HepG2 (cell line): ENCODE data around the gene KLHL36. TPM values are rescaled to one million over a fixed set of nuclear protein-coding genes. Genes with fewer than 3 reads are reported as not detected.

Source experiments
- CREM ChIP-seq, 2 experiments: sonication (generic) in 1 of 2; formaldehyde crosslinking in 1 of 2; IDR thresholded peaks; 2 replicates each; pipeline versions ENCODE4 v1.4.0 to v1.6.1; 2016 to 2020; ENCODE audit warnings: antibody characterized with exemption in 1 of 2, mild to moderate bottlenecking in 1 of 2, missing genetic modification reagents in 1 of 2
- DBP ChIP-seq: sonication (generic); formaldehyde crosslinking; IDR thresholded peaks from 2 replicates; pipeline ENCODE4 v1.4.0; 2020; ENCODE audit warnings: missing genetic modification reagents; ENCODE audit errors: not compliant biosample characterization
- GFI1 ChIP-seq: sonication (generic); formaldehyde crosslinking; IDR thresholded peaks from 2 replicates; pipeline ENCODE4 v1.5.0; 2020; ENCODE audit warnings: missing genetic modification reagents, mild to moderate bottlenecking, borderline replicate concordance
- HNF1B ChIP-seq: sonication (generic); formaldehyde crosslinking; IDR thresholded peaks from 2 replicates; pipeline ENCODE4 v1.5.1; 2020; ENCODE audit warnings: mild to moderate bottlenecking, moderate library complexity, missing genetic modification reagents
- HOXD1 ChIP-seq: sonication (generic); formaldehyde crosslinking; IDR thresholded peaks from 2 replicates; pipeline ENCODE4 v1.5.0; 2020; ENCODE audit warnings: missing genetic modification reagents
- KDM4B ChIP-seq: sonication (generic); formaldehyde crosslinking; IDR thresholded peaks from 2 replicates; pipeline ENCODE4 v1.4.0; 2020; ENCODE audit warnings: missing genetic modification reagents
- NFE2L1 ChIP-seq: sonication (generic); formaldehyde crosslinking; IDR thresholded peaks from 2 replicates; pipeline ENCODE4 v1.4.0; 2020; ENCODE audit warnings: missing genetic modification reagents, mild to moderate bottlenecking, borderline replicate concordance
- NR1H2 ChIP-seq: sonication (generic); formaldehyde crosslinking; IDR thresholded peaks from 2 replicates; pipeline ENCODE4 v1.8.1; 2022; ENCODE audit warnings: low read depth, missing genetic modification reagents, borderline replicate concordance
- PITX1 ChIP-seq: sonication (generic); formaldehyde crosslinking; IDR thresholded peaks from 2 replicates; pipeline ENCODE4 v1.5.1; 2020; ENCODE audit warnings: mild to moderate bottlenecking, missing genetic modification reagents
- RXRA ChIP-seq: sonication (generic); formaldehyde crosslinking; IDR thresholded peaks from 2 replicates; pipeline ENCODE4 v1.5.1; 2020; ENCODE audit warnings: missing genetic modification reagents
- SOX5 ChIP-seq: IDR thresholded peaks from 2 replicates; pipeline ENCODE4 v1.6.1; 2016; ENCODE audit warnings: borderline replicate concordance
- STAT6 ChIP-seq: sonication (generic); formaldehyde crosslinking; IDR thresholded peaks from 2 replicates; pipeline ENCODE4 v1.4.0; 2020; ENCODE audit warnings: missing genetic modification reagents, mild to moderate bottlenecking, borderline replicate concordance
- ZC3H13 ChIP-seq: sonication (generic); formaldehyde crosslinking; IDR thresholded peaks from 2 replicates; pipeline ENCODE4 v1.8.1; 2023; ENCODE audit warnings: mild to moderate bottlenecking, missing genetic modification reagents, moderate library complexity
- ZKSCAN8 ChIP-seq: IDR thresholded peaks from 2 replicates; pipeline ENCODE4 v1.6.1; 2016; ENCODE audit warnings: borderline replicate concordance, missing genetic modification reagents, missing compliant biosample characterization
- ZNF280D ChIP-seq: sonication (generic); formaldehyde crosslinking; IDR thresholded peaks from 2 replicates; pipeline ENCODE4 v1.5.1; 2020; ENCODE audit warnings: mild to moderate bottlenecking, missing genetic modification reagents
- ZNF740 ChIP-seq: sonication (generic); formaldehyde crosslinking; IDR thresholded peaks from 2 replicates; pipeline ENCODE4 v1.4.0; 2020; ENCODE audit warnings: missing genetic modification reagents
- ZNF768 ChIP-seq: sonication (generic); formaldehyde crosslinking; IDR thresholded peaks from 2 replicates; pipeline ENCODE4 v1.4.0; 2020; ENCODE audit warnings: missing genetic modification reagents
- ZNF800 ChIP-seq: sonication (generic); formaldehyde crosslinking; IDR thresholded peaks from 2 replicates; pipeline ENCODE4 v1.4.0; 2020; ENCODE audit warnings: missing genetic modification reagents
- polyA plus RNA-seq, 8 experiments: library from polyadenylated mRNA; depleted of rRNA in 3 of 8; stranded (reverse) in 7 of 8; unstranded in 1 of 8; fragments of >200 nt; fragmentation: Illumina TruSeq in 4 of 8; extraction: Trizol in 4 of 8; gene quantifications; 2 replicates each; pipeline versions ENCODE4 v1.2.1 to v1.2.3, GENCODE V29; 2011 to 2016; ENCODE audit warnings: low read depth in 4 of 8, missing spikeins in 1 of 8, mixed read lengths in 1 of 8; ENCODE audit not compliant: insufficient read depth in 1 of 8
- total RNA-seq, 5 experiments: library from RNA; depleted of rRNA; stranded (reverse); fragments of >200 nt; fragmentation: Illumina TruSeq; extraction: Trizol; gene quantifications; 2 replicates each; pipeline ENCODE4 v1.2.3, GENCODE V29; 2016; ENCODE audit warnings: low read depth in 1 of 5

KLHL36 gene
- total and polyA plus RNA-seq, 2 of the 13 experiments (the other 11 are each of a cell fraction or from before 2014, with no cell fraction given) = 24.3 to 26.0 TPM

GRCh38 chr16:84599521-84600202 is 48.6 kb upstream of the KLHL36 start (continued):
- no peak for TF ChIP-seq ZC3H13 (CRISPR knock-in tag)
- TF ChIP-seq ZNF740 (CRISPR knock-in tag) = no peak
- TF ChIP-seq ZNF280D (CRISPR knock-in tag) = no peak
- no peak for TF ChIP-seq ZNF800
- peak; percentile 43; the same call in 1 of the 2 replicates for TF ChIP-seq RXRA
- TF ChIP-seq GFI1 (CRISPR knock-in tag) = peak; percentile 55; the same call in 1 of the 2 replicates
- TF ChIP-seq SOX5 (CRISPR knock-in tag) = peak; percentile 63; the same call in 1 of the 2 replicates
- no peak for TF ChIP-seq DBP (CRISPR knock-in tag)
- no peak for TF ChIP-seq STAT6 (CRISPR knock-in tag)
- TF ChIP-seq ZNF768 = no peak
- TF ChIP-seq CREM (IDR thresholded peaks at IDR 0.05) = no peak
- TF ChIP-seq CREM (CRISPR knock-in tag; IDR thresholded peaks at IDR 0.05) = no peak
- TF ChIP-seq HOXD1 = no peak
- TF ChIP-seq NR1H2 (CRISPR knock-in tag) = no peak
- TF ChIP-seq NFE2L1 = no peak
- TF ChIP-seq PITX1 (CRISPR knock-in tag) = peak; percentile 83
- TF ChIP-seq HNF1B (CRISPR knock-in tag) = peak; percentile 81
- no peak for TF ChIP-seq KDM4B (CRISPR knock-in tag)
- TF ChIP-seq ZKSCAN8 (CRISPR knock-in tag) = 0 out of 2 replicates have a peak, but pooled peaks have one; percentile 25
